Liver (tissue), 9 donors: ENCODE measurements around the gene WDFY3. TPM values are rescaled to one million over a fixed set of nuclear protein-coding genes. Genes with fewer than 3 reads are reported as not detected.

Source experiments
- DNase-seq: peaks from one replicate; pipeline ENCODE4 v3.0.0-alpha.2; 2017; ENCODE audit warnings: low spot score
- H3K27ac ChIP-seq, 2 donors: one replicate each; pipeline ENCODE4 v1.7.0; 2013; ENCODE audit warnings: inconsistent platforms in 2 of 2, low read length in 2 of 2, control low read depth in 1 of 2, low read depth in 1 of 2, mild to moderate bottlenecking in 1 of 2
- H3K27me3 ChIP-seq, 4 donors: one replicate each; pipeline versions ENCODE4 v1.6.1 to v1.7.0; 2013; ENCODE audit warnings: low read length in 3 of 4, inconsistent platforms in 1 of 4, mild to moderate bottlenecking in 1 of 4, moderate library complexity in 1 of 4; ENCODE audit not compliant: control insufficient read depth in 4 of 4, insufficient read depth in 4 of 4
- H3K36me3 ChIP-seq, 4 donors: one replicate each; pipeline versions ENCODE4 v1.6.1 to v1.7.0; 2013; ENCODE audit warnings: low read length in 3 of 4, mild to moderate bottlenecking in 3 of 4, low read depth in 1 of 4, moderate library complexity in 1 of 4; ENCODE audit not compliant: control insufficient read depth in 4 of 4, insufficient read depth in 3 of 4
- H3K4me1 ChIP-seq, 4 donors: one replicate each; pipeline versions ENCODE4 v1.6.1 to v1.7.0; 2013; ENCODE audit warnings: low read length in 3 of 4, mild to moderate bottlenecking in 3 of 4, moderate library complexity in 1 of 4; ENCODE audit not compliant: control insufficient read depth in 4 of 4, insufficient read depth in 4 of 4
- H3K4me3 ChIP-seq, 3 donors: one replicate each; pipeline versions ENCODE4 v1.6.1 to v1.7.0; 2013; ENCODE audit warnings: low read length in 3 of 3, control low read depth in 1 of 3, low read depth in 1 of 3, mild to moderate bottlenecking in 1 of 3
- H3K9ac ChIP-seq, 2 donors: one replicate each; pipeline ENCODE4 v1.7.0; 2013; ENCODE audit warnings: low read length in 2 of 2, mild to moderate bottlenecking in 2 of 2, moderate library complexity in 2 of 2, control low read depth in 1 of 2, low read depth in 1 of 2
- H3K9me3 ChIP-seq, 4 donors: one replicate each; pipeline versions ENCODE4 v1.6.1 to v1.7.0; 2013; ENCODE audit warnings: low read length in 3 of 4; ENCODE audit not compliant: control insufficient read depth in 4 of 4
- CTCF ChIP-seq: fragments of 150-350 bp; IDR thresholded peaks from 2 replicates; pipeline ENCODE4 v1.5.1; 2017; ENCODE audit warnings: improper control_type of control experiment, low read depth, low read length; ENCODE audit not compliant: missing input control
- EGR1 ChIP-seq, 2 donors: IDR thresholded peaks; 2 replicates each; pipeline ENCODE4 v1.6.1; 2016 to 2018; ENCODE audit warnings: antibody characterized with exemption in 2 of 2, low read depth in 2 of 2
- FOXA1 ChIP-seq: IDR thresholded peaks from 2 replicates; pipeline ENCODE4 v1.6.1; 2016; ENCODE audit warnings: antibody characterized with exemption
- GABPA ChIP-seq, 2 donors: IDR thresholded peaks in 1 of 2; conservative IDR thresholded peaks in 1 of 2; 2 replicates each; pipeline ENCODE4 v1.6.1; 2016; ENCODE audit warnings: antibody characterized with exemption in 2 of 2, mild to moderate bottlenecking in 1 of 2, moderate library complexity in 1 of 2
- HNF4A ChIP-seq, 2 donors: conservative IDR thresholded peaks; 2 replicates each; pipeline ENCODE4 v1.6.1; 2016; ENCODE audit warnings: antibody characterized with exemption in 2 of 2, mild to moderate bottlenecking in 2 of 2
- HNF4G ChIP-seq: IDR thresholded peaks from 2 replicates; pipeline ENCODE4 v1.6.1; 2016; ENCODE audit warnings: antibody characterized with exemption
- JUND ChIP-seq, 2 donors: IDR thresholded peaks; 2 replicates each; pipeline ENCODE4 v1.6.1; 2016; ENCODE audit warnings: antibody characterized with exemption in 2 of 2
- NR2F2 ChIP-seq: IDR thresholded peaks from 2 replicates; pipeline ENCODE4 v1.6.1; 2016; ENCODE audit warnings: antibody characterized with exemption
- RAD21 ChIP-seq, 2 donors: IDR thresholded peaks; 2 replicates each; pipeline ENCODE4 v1.6.1; 2016; ENCODE audit warnings: antibody characterized with exemption in 2 of 2, mild to moderate bottlenecking in 2 of 2
- REST ChIP-seq: IDR thresholded peaks from 2 replicates; pipeline ENCODE4 v1.6.1; 2016; ENCODE audit warnings: antibody characterized with exemption, mild to moderate bottlenecking
- RXRA ChIP-seq, 2 donors: IDR thresholded peaks; 2 replicates each; pipeline ENCODE4 v1.6.1; 2017 to 2018; ENCODE audit warnings: antibody characterized with exemption in 2 of 2, mild to moderate bottlenecking in 1 of 2
- TAF1 ChIP-seq: conservative IDR thresholded peaks from 2 replicates; pipeline ENCODE4 v1.6.1; 2016; ENCODE audit warnings: antibody characterized with exemption, mild to moderate bottlenecking
- YY1 ChIP-seq: IDR thresholded peaks from 2 replicates; pipeline ENCODE4 v1.6.1; 2016; ENCODE audit warnings: antibody characterized with exemption, mild to moderate bottlenecking
- ZBTB33 ChIP-seq: IDR thresholded peaks from 2 replicates; pipeline ENCODE4 v1.6.1; 2016; ENCODE audit warnings: antibody characterized with exemption
- WGBS: extraction: QIAGEN DNeasy Blood & Tissue Kit; methylation state at CpG from one replicate; pipeline ENCODE4 v1.1.7; 2013; 5-methylcytosine and 5-hydroxymethylcytosine counted together
- polyA plus RNA-seq, 2 donors: library from polyadenylated mRNA; stranded (reverse) in 1 of 2; unstranded in 1 of 2; fragments of 200-250 nt in 1 of 2; fragments of >200 nt in 1 of 2; fragmentation: Nextera tagmentation in 1 of 2; extraction: Ambion mirVana in 1 of 2; gene quantifications; one replicate each; pipeline versions ENCODE4 v1.2.1 to v1.2.3, GENCODE V29; 2013 to 2015
- total RNA-seq, 2 donors: library from RNA; depleted of rRNA; stranded (reverse); fragments of >200 nt; gene quantifications; one replicate each; pipeline ENCODE4 v1.2.3, GENCODE V29; 2014
- donor health status: healthy.
- donor health status: healthy.
- donor health status: healthy.
- donor health status: healthy.
- donor health status: healthy.

WDFY3 gene
- total and polyA plus RNA-seq, 4 donors, result 3.2 to 50.5 (median 19.2) TPM

GRCh38 chr4:84719115-84719514, 247.4 kb downstream of the WDFY3 start (continued):
- TF ChIP-seq CTCF, result no peak
- no peak for TF ChIP-seq YY1
- no peak for TF ChIP-seq JUND (IDR thresholded peaks at IDR 0.05)

GRCh38 chr4:84718699-84719098, 247.8 kb downstream of the WDFY3 start:
- H3K36me3 ChIP-seq, result peaks cover 3 to 31% (median 19%) of the 10 kb centered on the region in 4 donors
- H3K9me3 ChIP-seq, result no peaks in the 10 kb centered on the region
- WGBS, result 91% methylated on average over 2 of the region's 2 CpGs

More at GRCh38 chr4:84718699-84719098, 247.8 kb downstream of the WDFY3 start:
- Histone ChIP-seq H3K27me3 (no peaks in the 10 kb centered on the region), H3K9ac (no peak overlapping the region), H3K27ac (no peak overlapping the region), H3K4me3 (no peak overlapping the region), H3K4me1 (no peaks in the 10 kb centered on the region)
- DNase-seq, result no peak
- TF ChIP-seq HNF4G, result no peak
- no peak for TF ChIP-seq TAF1
- no peak for TF ChIP-seq REST
- no peak for TF ChIP-seq EGR1 (IDR thresholded peaks at IDR 0.05; ENCODE audit: low read depth in 2 of 2)
- TF ChIP-seq JUND (IDR thresholded peaks at IDR 0.05), result no peak
- no peak for TF ChIP-seq GABPA (IDR thresholded peaks at IDR 0.05 in 1 of 2, conservative IDR thresholded peaks at IDR 0.05 in 1 of 2)
- TF ChIP-seq FOXA1, result no peak
- TF ChIP-seq YY1, result no peak
- no peak for TF ChIP-seq RXRA (IDR thresholded peaks at IDR 0.05)
- TF ChIP-seq RAD21 (IDR thresholded peaks at IDR 0.05), result no peak
- no peak for TF ChIP-seq HNF4A (conservative IDR thresholded peaks at IDR 0.05)
- no peak for TF ChIP-seq ZBTB33
- no peak for TF ChIP-seq CTCF
- no peak for TF ChIP-seq NR2F2
